Stimulated activated CD4-positive, alpha-beta T cell treated with anti-CD3 and anti-CD28 coated beads, Interleukin-15, amount 100 ng/mL, for 24 hours (primary cell): Measurements from ENCODE around the gene TWF2.

ENCODE experiments used
- DNase-seq: peaks from one replicate; pipeline ENCODE4 v3.0.0-alpha.2; 2020

The TWF2 gene

GRCh38 chr3:52198643-52199608 is 40.0 kb downstream of the TWF2 start:
- no peak for DNase-seq

- peak; percentile 96 for DNase-seq
Measured at GRCh38 chr3:52197842-52198625, 40.9 kb downstream of the TWF2 start, which contains the start of gene ALAS1. Gene ALAS1, plus strand, starts transcription at chr3:52198160. Its CDS starts 1,082 bp downstream, at chr3:52199242.

- DNase-seq = no peak
Measured at GRCh38 chr3:52197499-52197841, 41.5 kb downstream of the TWF2 start.

- no peak for DNase-seq
Measured at GRCh38 chr3:52196977-52197376, 42.0 kb downstream of the TWF2 start.

- DNase-seq = no peak
Measured at GRCh38 chr3:52195823-52196331, 43.1 kb downstream of the TWF2 start.

- DNase-seq = no peak
Measured at GRCh38 chr3:52195291-52195597, 43.7 kb downstream of the TWF2 start.

- no peak for DNase-seq
Measured at GRCh38 chr3:52194485-52195290, 44.3 kb downstream of the TWF2 start.

- no peak for DNase-seq
Measured at GRCh38 chr3:52193065-52193464, 45.9 kb downstream of the TWF2 start.

- no peak for DNase-seq
Measured at GRCh38 chr3:52191663-52192062, 47.3 kb downstream of the TWF2 start.

- DNase-seq = no peak
Measured at GRCh38 chr3:52190294-52191074, 48.5 kb downstream of the TWF2 start.

- no peak for DNase-seq
Measured at GRCh38 chr3:52188556-52188955, 50.4 kb downstream of the TWF2 start.

GRCh38 chr3:52186729-52187128 is 52.2 kb downstream of the TWF2 start:
- no peak for DNase-seq

- no peak for DNase-seq
Measured at GRCh38 chr3:52185837-52186236, 53.1 kb downstream of the TWF2 start.

GRCh38 chr3:52185311-52185710 is 53.6 kb downstream of the TWF2 start:
- DNase-seq = no peak

GRCh38 chr3:52184690-52185089 is 54.3 kb downstream of the TWF2 start:
- no peak for DNase-seq

GRCh38 chr3:52183786-52184445 is 55.0 kb downstream of the TWF2 start:
- DNase-seq = no peak

GRCh38 chr3:52182691-52183090 is 56.3 kb downstream of the TWF2 start:
- DNase-seq = no peak

GRCh38 chr3:52182196-52182595 is 56.8 kb downstream of the TWF2 start:
- no peak for DNase-seq

- no peak for DNase-seq
Measured at GRCh38 chr3:52181543-52181942, 57.4 kb downstream of the TWF2 start.
